Inflammatory macrophage (primary cell): ENCODE data around the gene LGR5.

Experiments
- DNase-seq, 2 donors: peaks; one replicate each; pipeline ENCODE4 v3.0.0-alpha.2; 2020 to 2022

The LGR5 gene

GRCh38 chr12:71440345-71440762 lies 756 bp downstream of the LGR5 start:
- no peak for DNase-seq

GRCh38 chr12:71440763-71441748 lies 1.5 kb downstream of the LGR5 start:
- DNase-seq, result no peak

- DNase-seq, result no peak
These were observed 2.4 kb downstream of the LGR5 start for GRCh38 chr12:71441836-71442566.

- DNase-seq, result no peak
These were observed 3.0 kb downstream of the LGR5 start for GRCh38 chr12:71442567-71442931.

- no peak for DNase-seq
These were observed 5.5 kb downstream of the LGR5 start for GRCh38 chr12:71445071-71445470.

GRCh38 chr12:71447691-71448132 lies 8.1 kb downstream of the LGR5 start:
- no peak for DNase-seq

GRCh38 chr12:71448150-71448581 lies 8.6 kb downstream of the LGR5 start:
- DNase-seq, result no peak

GRCh38 chr12:71449373-71450070 lies 9.9 kb downstream of the LGR5 start:
- DNase-seq, result no peak

- no peak for DNase-seq
These were observed 12.4 kb downstream of the LGR5 start for GRCh38 chr12:71452006-71452405.

GRCh38 chr12:71455028-71455737 lies 15.6 kb downstream of the LGR5 start:
- no peak for DNase-seq

GRCh38 chr12:71456316-71456715 lies 16.7 kb downstream of the LGR5 start:
- DNase-seq, result no peak

- DNase-seq, result no peak
These were observed 17.4 kb downstream of the LGR5 start for GRCh38 chr12:71456990-71457389.

GRCh38 chr12:71460318-71460717 lies 20.7 kb downstream of the LGR5 start:
- DNase-seq, result no peak

GRCh38 chr12:71460850-71461609 lies 21.4 kb downstream of the LGR5 start:
- DNase-seq, result no peak

- DNase-seq, result no peak
These were observed 22.3 kb downstream of the LGR5 start for GRCh38 chr12:71461787-71462328.

GRCh38 chr12:71465796-71466195 lies 26.2 kb downstream of the LGR5 start:
- no peak for DNase-seq

- no peak for DNase-seq
These were observed 29.7 kb downstream of the LGR5 start for GRCh38 chr12:71469258-71469750.

GRCh38 chr12:71472441-71472911 lies 32.9 kb downstream of the LGR5 start:
- DNase-seq, result no peak

- no peak for DNase-seq
These were observed 35.2 kb downstream of the LGR5 start for GRCh38 chr12:71474791-71475190.

- no peak for DNase-seq
These were observed 35.7 kb downstream of the LGR5 start for GRCh38 chr12:71475280-71475679.

- DNase-seq, result no peak
These were observed 36.9 kb downstream of the LGR5 start for GRCh38 chr12:71476513-71476912.
